K562 (cell line): Measurements from ENCODE around the gene GGA3. TPM values are rescaled to one million over a fixed set of nuclear protein-coding genes. Genes with fewer than 3 reads are reported as not detected.

Experiments
- BRD4 ChIP-seq: fragments of 200-600 bp; sonication (generic); IDR thresholded peaks from 2 replicates; pipeline ENCODE4 v1.6.1; 2017; ENCODE audit warnings: inconsistent platforms
- CC2D1A ChIP-seq: fragments of 450-650 bp; IDR thresholded peaks from 2 replicates; pipeline ENCODE4 v1.6.1; 2017; ENCODE audit warnings: mild to moderate bottlenecking
- COPS2 ChIP-seq: fragments of 450-650 bp; conservative IDR thresholded peaks from 2 replicates; pipeline ENCODE4 v1.6.1; 2016; ENCODE audit warnings: mild to moderate bottlenecking, moderate library complexity
- ETS1 ChIP-seq: conservative IDR thresholded peaks from 2 replicates; pipeline ENCODE4 v1.6.1; 2011; ENCODE audit warnings: low read depth, mild to moderate bottlenecking, low read length; ENCODE audit not compliant: control insufficient read depth
- EZH2 ChIP-seq: IDR thresholded peaks from 2 replicates; pipeline ENCODE4 v1.6.1; 2012; ENCODE audit warnings: low read depth, mild to moderate bottlenecking, inconsistent platforms, low read length, borderline replicate concordance
- HNRNPL ChIP-seq: fragments of 200-400 bp; formaldehyde crosslinking; IDR thresholded peaks from 2 replicates; pipeline ENCODE4 v1.6.1; 2017; ENCODE audit warnings: low read depth, mild to moderate bottlenecking, low read length
- JUND ChIP-seq, 2 experiments: IDR thresholded peaks; 2 replicates in 1 of 2; 3 replicates in 1 of 2; pipeline ENCODE4 v1.6.1; 2011; ENCODE audit warnings: borderline replicate concordance in 2 of 2, low read depth in 2 of 2, low read length in 2 of 2, improper control_type of control experiment in 1 of 2, missing biosample characterization in 1 of 2, missing genetic modification characterization in 1 of 2, missing genetic modification reagents in 1 of 2
- KDM1A ChIP-seq, 2 experiments: fragments of 450-650 bp; IDR thresholded peaks; 2 replicates each; pipeline ENCODE4 v1.6.1; 2016; ENCODE audit warnings: mild to moderate bottlenecking in 2 of 2
- KLF13 ChIP-seq: fragments of 450-650 bp; IDR thresholded peaks from 2 replicates; pipeline ENCODE4 v1.6.1; 2016; ENCODE audit warnings: missing genetic modification characterization, low read depth, mild to moderate bottlenecking, missing compliant biosample characterization, moderate library complexity, borderline replicate concordance
- MTA3 ChIP-seq: fragments of 450-650 bp; formaldehyde crosslinking; IDR thresholded peaks from 2 replicates; pipeline ENCODE4 v1.6.1; 2017; ENCODE audit warnings: mild to moderate bottlenecking, borderline replicate concordance
- MYBL2 ChIP-seq, 2 experiments: fragments of 450-650 bp in 1 of 2; sonication (generic) in 1 of 2; formaldehyde crosslinking in 1 of 2; IDR thresholded peaks; 2 replicates each; pipeline versions ENCODE4 v1.6.1 to v1.8.1; 2017 to 2022; ENCODE audit warnings: borderline replicate concordance in 1 of 2, inconsistent platforms in 1 of 2, low read depth in 1 of 2, mild to moderate bottlenecking in 1 of 2, missing genetic modification reagents in 1 of 2, moderate library complexity in 1 of 2
- NELFE ChIP-seq: IDR thresholded peaks from 2 replicates; pipeline ENCODE4 v1.6.1; 2011; ENCODE audit warnings: mild to moderate bottlenecking; ENCODE audit not compliant: insufficient read depth, insufficient read length
- NFE2L1 ChIP-seq: fragments of 450-650 bp; IDR thresholded peaks from 2 replicates; pipeline ENCODE4 v1.6.1; 2016; ENCODE audit warnings: missing genetic modification characterization, low read depth, mild to moderate bottlenecking, missing compliant biosample characterization, moderate library complexity, borderline replicate concordance
- NFXL1 ChIP-seq: fragments of 450-650 bp; formaldehyde crosslinking; IDR thresholded peaks from 2 replicates; pipeline ENCODE4 v1.4.0; 2021; ENCODE audit warnings: mild to moderate bottlenecking
- RFX1 ChIP-seq: fragments of 450-650 bp; IDR thresholded peaks from 2 replicates; pipeline ENCODE4 v1.6.1; 2016; ENCODE audit warnings: mild to moderate bottlenecking, moderate library complexity
- SIRT6 ChIP-seq: IDR thresholded peaks from one replicate; pipeline ENCODE4 v1.6.1; 2012; ENCODE audit warnings: low read depth, mild to moderate bottlenecking, control low read depth, inconsistent platforms, low read length, moderate library complexity
- XRCC4 ChIP-seq: IDR thresholded peaks from one replicate; pipeline ENCODE4 v1.6.1; 2011; ENCODE audit not compliant: insufficient read depth, insufficient read length; ENCODE audit errors: extremely low read depth
- ZKSCAN8 ChIP-seq: fragments of 200-800 bp; sonication (Bioruptor generic); IDR thresholded peaks from 2 replicates; pipeline ENCODE4 v1.6.1; 2016; ENCODE audit warnings: missing genetic modification characterization, missing compliant biosample characterization
- ZNF239 ChIP-seq: fragments of 250-450 bp; sonication (Bioruptor Pico); IDR thresholded peaks from 2 replicates; pipeline ENCODE4 v1.4.0; 2020; ENCODE audit warnings: mild to moderate bottlenecking
- polyA plus RNA-seq, 8 experiments: library from polyadenylated mRNA; depleted of rRNA in 4 of 8; stranded (reverse) in 5 of 8; unstranded in 3 of 8; fragments of >200 nt; fragmentation: Nextera tagmentation in 2 of 8; fragmentation: Illumina TruSeq in 1 of 8; extraction: Ambion mirVana in 2 of 8; extraction: Trizol in 1 of 8; gene quantifications; 2 replicates each; pipeline versions ENCODE4 v1.2.1 to v1.2.3, GENCODE V29; 2011 to 2014; ENCODE audit warnings: inconsistent platforms in 1 of 8, missing spikeins in 1 of 8
- total RNA-seq, 7 experiments: library from RNA; depleted of rRNA in 6 of 7; stranded (reverse); fragments of >200 nt in 6 of 7; fragmentation: Illumina TruSeq in 2 of 7; extraction: Trizol in 2 of 7; gene quantifications; 2 replicates each; pipeline versions ENCODE4 v1.2.1 to v1.2.3, GENCODE V29; 2011 to 2021; ENCODE audit warnings: low replicate concordance in 1 of 7
- TF ChIP-seq, protein P1 (sequence below): sonication (generic); IDR thresholded peaks from 2 replicates; pipeline ENCODE4 v1.6.1; 2016
- TF ChIP-seq, protein P2 (sequence below): fragments of 450-650 bp; formaldehyde crosslinking; IDR thresholded peaks from 2 replicates; pipeline ENCODE4 v1.4.0; 2020; ENCODE audit warnings: mild to moderate bottlenecking, moderate library complexity
- TF ChIP-seq, protein P3 (sequence below), 3 experiments: IDR thresholded peaks in 2 of 3; conservative IDR thresholded peaks in 1 of 3; 2 replicates each; pipeline ENCODE4 v1.5.1; 2011 to 2012; ENCODE audit warnings: low read length in 3 of 3, mild to moderate bottlenecking in 3 of 3, control low read depth in 2 of 3, improper control_type of control experiment in 1 of 3, inconsistent platforms in 1 of 3, low read depth in 1 of 3, mixed read lengths in 1 of 3, moderate library complexity in 1 of 3; ENCODE audit not compliant: insufficient read depth in 2 of 3

The GGA3 gene
- total and polyA plus RNA-seq, 9 of the 15 experiments (the other 6 are each of a cell fraction or from before 2014, with no cell fraction given) = 5.7 to 64.9 (median 25.4) TPM

DNA sequence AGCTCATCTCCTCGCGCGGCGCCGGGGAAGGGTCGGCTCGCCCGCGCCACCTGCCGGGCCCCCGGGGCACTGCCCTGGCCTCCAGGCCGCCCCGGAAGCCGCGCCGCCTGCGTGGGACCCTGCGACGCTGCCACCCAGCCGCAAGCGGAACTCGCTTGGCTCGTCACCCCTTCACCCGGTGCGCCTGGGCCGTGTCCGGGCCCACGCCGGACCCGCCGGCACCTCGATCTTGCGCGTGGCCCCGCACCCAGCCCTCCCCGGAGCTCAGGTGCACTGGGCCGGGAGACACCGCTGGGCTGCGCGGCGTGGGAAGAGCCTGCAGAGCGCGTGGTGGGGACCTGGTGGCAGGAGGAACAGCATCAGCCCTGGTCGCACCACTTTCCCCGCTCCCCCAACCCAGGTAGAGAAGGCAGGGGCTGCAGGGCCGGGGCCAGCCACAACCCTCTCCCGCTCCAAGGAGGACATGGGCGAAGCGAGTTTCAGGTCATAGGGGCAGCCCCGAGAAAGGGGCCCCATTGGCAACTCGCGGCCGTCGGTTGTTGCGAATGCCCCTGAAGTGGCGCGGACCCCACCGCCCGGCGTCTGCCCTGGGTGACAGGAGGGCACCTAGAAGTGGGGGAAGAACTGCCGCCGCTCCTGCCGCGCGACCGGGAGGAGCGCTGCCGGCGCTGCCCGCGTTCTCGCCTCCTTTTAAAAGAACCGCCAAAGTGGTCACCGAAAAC lies 10.0 kb upstream of the GGA3 start (continued):
- TF ChIP-seq JUND (IDR thresholded peaks at IDR 0.05; ENCODE audit: borderline replicate concordance, low read depth, low read length) (peak; percentile 20; the same call in 1 of the 2 replicates), JUND (tag; IDR thresholded peaks at IDR 0.05; ENCODE audit: borderline replicate concordance, low read depth, low read length) (peak; percentile 9; the same call in 1 of the 3 replicates), NELFE (no peak), ETS1 (peak; percentile 65; the same call in 1 of the 2 replicates), ZNF239 (CRISPR knock-in tag) (no peak), NFE2L1 (tag) (no peak), XRCC4 (no peak), SIRT6 (no peak), COPS2 (no peak), KLF13 (tag) (no peak), RFX1 (no peak), EZH2 (no peak), ZKSCAN8 (no peak), HNRNPL (peak; percentile 58; the same call in 1 of the 2 replicates), MYBL2 (IDR thresholded peaks at IDR 0.05; ENCODE audit: low read depth) (no peak), MYBL2 (CRISPR knock-in tag; IDR thresholded peaks at IDR 0.05; ENCODE audit: borderline replicate concordance) (no peak), BRD4 (0 out of 2 replicates have a peak, but pooled peaks have one; percentile 36), NFXL1 (CRISPR knock-in tag) (no peak), CC2D1A (no peak), MTA3 (peak; percentile 90), KDM1A (IDR thresholded peaks at IDR 0.05) (no peak)
- TF ChIP-seq, protein P1, sequence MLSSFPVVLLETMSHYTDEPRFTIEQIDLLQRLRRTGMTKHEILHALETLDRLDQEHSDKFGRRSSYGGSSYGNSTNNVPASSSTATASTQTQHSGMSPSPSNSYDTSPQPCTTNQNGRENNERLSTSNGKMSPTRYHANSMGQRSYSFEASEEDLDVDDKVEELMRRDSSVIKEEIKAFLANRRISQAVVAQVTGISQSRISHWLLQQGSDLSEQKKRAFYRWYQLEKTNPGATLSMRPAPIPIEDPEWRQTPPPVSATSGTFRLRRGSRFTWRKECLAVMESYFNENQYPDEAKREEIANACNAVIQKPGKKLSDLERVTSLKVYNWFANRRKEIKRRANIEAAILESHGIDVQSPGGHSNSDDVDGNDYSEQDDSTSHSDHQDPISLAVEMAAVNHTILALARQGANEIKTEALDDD = no peak
- TF ChIP-seq, protein P2, sequence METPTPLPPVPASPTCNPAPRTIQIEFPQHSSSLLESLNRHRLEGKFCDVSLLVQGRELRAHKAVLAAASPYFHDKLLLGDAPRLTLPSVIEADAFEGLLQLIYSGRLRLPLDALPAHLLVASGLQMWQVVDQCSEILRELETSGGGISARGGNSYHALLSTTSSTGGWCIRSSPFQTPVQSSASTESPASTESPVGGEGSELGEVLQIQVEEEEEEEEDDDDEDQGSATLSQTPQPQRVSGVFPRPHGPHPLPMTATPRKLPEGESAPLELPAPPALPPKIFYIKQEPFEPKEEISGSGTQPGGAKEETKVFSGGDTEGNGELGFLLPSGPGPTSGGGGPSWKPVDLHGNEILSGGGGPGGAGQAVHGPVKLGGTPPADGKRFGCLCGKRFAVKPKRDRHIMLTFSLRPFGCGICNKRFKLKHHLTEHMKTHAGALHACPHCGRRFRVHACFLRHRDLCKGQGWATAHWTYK (CRISPR knock-in tag) = no peak
- TF ChIP-seq, protein P3, sequence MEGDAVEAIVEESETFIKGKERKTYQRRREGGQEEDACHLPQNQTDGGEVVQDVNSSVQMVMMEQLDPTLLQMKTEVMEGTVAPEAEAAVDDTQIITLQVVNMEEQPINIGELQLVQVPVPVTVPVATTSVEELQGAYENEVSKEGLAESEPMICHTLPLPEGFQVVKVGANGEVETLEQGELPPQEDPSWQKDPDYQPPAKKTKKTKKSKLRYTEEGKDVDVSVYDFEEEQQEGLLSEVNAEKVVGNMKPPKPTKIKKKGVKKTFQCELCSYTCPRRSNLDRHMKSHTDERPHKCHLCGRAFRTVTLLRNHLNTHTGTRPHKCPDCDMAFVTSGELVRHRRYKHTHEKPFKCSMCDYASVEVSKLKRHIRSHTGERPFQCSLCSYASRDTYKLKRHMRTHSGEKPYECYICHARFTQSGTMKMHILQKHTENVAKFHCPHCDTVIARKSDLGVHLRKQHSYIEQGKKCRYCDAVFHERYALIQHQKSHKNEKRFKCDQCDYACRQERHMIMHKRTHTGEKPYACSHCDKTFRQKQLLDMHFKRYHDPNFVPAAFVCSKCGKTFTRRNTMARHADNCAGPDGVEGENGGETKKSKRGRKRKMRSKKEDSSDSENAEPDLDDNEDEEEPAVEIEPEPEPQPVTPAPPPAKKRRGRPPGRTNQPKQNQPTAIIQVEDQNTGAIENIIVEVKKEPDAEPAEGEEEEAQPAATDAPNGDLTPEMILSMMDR (IDR thresholded peaks at IDR 0.05 in 2 of 3, conservative IDR thresholded peaks at IDR 0.05 in 1 of 3; ENCODE audit: insufficient read depth in 2 of 3, low read depth in 1 of 3, low read length in 3 of 3) = peak; percentile 60 to 91 (median 83)
